D721Med (cell line): Measurements from ENCODE around the gene DBN1.

Experiments used
- DNase-seq: peaks from one replicate; pipeline ENCODE4 v3.0.0; 2011; ENCODE audit warnings: low spot score; ENCODE audit not compliant: insufficient read length
- FAIRE-seq: peaks from 2 replicates; lab custom pipeline; 2011; peaks lifted over from hg19 to GRCh38; lab: Jason Lieb, UNC
- TF ChIP-seq, protein P1 (sequence below): IDR thresholded peaks from 2 replicates; pipeline ENCODE4 v1.5.1; 2012; ENCODE audit warnings: mild to moderate bottlenecking, control low read depth; ENCODE audit not compliant: insufficient read depth; ENCODE audit errors: missing control alignments

DBN1 gene

DNA sequence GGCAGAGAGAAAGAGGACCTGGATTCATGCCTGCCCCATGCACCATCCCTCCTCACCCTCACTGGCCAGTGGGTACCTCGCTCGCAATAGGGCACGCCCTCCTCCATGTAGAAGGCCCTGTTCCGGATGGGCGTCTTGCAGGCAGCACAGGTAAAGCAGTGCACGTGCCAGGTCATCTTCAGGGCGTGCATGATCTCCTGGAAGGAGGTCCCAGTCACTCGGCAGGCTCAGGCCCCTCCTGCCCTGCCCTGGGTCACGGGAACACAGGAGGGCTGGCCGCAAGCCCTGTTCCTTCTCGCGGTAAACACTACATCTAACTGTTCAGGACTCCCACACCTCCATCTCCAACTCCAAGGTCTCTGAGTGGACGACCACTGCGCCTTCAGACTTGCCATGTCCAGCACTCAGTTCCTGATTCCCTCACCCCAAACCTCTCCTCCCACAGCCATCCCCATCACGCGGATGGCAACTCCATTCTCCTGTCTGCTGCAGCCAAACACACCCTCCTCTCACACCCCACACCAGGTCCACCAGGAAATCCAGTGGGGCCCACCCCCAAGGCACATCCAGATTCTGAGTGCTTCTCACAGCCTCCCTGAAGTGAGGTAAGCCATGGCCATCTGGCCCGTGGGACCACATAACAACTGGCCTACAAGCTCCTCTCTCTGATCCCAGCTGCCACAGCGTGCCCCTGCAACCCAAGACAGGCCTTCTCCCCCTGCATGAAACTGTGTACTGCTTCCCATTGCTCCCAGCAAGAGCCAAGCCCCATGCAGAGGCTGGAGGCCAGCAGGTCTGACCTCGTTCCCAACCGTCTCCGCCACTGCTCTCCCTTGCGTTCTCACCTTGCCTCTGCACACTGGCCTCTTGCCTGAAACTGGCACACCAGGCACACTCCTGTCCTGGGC is 10.8 kb upstream of the DBN1 start:
- TF ChIP-seq, protein P1, sequence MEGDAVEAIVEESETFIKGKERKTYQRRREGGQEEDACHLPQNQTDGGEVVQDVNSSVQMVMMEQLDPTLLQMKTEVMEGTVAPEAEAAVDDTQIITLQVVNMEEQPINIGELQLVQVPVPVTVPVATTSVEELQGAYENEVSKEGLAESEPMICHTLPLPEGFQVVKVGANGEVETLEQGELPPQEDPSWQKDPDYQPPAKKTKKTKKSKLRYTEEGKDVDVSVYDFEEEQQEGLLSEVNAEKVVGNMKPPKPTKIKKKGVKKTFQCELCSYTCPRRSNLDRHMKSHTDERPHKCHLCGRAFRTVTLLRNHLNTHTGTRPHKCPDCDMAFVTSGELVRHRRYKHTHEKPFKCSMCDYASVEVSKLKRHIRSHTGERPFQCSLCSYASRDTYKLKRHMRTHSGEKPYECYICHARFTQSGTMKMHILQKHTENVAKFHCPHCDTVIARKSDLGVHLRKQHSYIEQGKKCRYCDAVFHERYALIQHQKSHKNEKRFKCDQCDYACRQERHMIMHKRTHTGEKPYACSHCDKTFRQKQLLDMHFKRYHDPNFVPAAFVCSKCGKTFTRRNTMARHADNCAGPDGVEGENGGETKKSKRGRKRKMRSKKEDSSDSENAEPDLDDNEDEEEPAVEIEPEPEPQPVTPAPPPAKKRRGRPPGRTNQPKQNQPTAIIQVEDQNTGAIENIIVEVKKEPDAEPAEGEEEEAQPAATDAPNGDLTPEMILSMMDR = no peak
- FAIRE-seq (no peak), DNase-seq (no peak)

DNA sequence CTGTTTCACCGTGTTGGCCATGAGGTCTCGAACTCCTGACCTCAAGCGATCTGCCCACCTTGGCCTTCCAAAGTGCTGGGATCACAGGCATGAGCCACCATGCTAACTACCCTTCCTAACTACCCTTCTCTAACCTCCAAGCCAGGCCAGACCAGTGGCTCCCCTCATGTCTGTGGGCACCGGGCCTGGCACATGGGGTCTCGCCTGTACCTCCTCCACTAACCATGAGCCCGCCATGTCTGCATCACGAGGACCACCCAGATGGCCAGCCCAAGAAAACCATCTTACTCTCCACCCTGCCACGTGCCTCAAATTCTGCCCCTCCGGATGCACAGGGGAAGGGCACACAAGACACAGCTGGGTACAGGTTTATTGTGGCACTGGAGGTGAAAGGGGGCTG is 9.6 kb upstream of the DBN1 start:
- TF ChIP-seq, protein P1 = no peak
- FAIRE-seq (no peak), DNase-seq (no peak)

DNA sequence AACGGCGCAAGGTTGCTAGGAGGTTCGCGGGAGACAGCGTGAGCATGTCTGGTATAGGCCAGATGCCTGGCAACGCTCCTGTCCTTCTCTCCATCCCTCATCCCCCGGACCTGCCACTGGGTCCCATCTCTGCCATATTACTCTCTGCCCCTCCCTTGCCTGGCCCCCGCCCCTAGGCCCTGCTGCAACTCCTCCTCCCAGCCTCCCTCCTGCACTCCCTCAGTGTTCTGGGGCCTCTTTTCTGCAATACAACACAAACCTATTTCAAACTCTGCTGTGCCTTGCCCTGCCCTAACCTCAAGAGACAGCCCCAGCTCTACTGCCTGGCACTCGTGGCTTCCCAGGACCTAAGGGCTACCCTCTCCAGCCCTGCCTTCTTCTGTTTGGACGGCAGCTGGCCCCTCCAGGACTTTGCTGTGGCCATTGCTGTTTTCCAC is 8.9 kb upstream of the DBN1 start:
- no peak for FAIRE-seq
- no peak for DNase-seq
- TF ChIP-seq, protein P1 = no peak

DNA sequence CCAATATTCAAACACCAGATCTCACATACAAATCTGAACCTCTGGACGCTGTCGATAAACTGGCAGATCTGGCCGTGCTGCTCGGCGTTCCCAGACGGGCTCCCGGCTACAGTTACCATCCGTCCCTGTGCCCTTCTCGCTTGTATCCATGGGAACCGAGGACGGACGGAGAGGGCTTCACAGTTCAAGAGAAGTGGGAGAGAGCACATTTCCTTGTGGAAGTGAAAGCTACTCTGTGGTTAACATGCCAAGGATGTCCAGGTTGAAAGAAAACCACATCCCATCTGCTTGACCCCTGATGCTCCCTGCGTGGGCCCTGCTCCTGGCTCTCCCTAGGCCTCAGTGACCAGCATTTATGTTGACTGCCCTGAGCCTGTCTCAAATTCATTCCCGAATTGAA is 6.3 kb upstream of the DBN1 start:
- TF ChIP-seq, protein P1 = no peak
- FAIRE-seq (no peak), DNase-seq (no peak)

DNA sequence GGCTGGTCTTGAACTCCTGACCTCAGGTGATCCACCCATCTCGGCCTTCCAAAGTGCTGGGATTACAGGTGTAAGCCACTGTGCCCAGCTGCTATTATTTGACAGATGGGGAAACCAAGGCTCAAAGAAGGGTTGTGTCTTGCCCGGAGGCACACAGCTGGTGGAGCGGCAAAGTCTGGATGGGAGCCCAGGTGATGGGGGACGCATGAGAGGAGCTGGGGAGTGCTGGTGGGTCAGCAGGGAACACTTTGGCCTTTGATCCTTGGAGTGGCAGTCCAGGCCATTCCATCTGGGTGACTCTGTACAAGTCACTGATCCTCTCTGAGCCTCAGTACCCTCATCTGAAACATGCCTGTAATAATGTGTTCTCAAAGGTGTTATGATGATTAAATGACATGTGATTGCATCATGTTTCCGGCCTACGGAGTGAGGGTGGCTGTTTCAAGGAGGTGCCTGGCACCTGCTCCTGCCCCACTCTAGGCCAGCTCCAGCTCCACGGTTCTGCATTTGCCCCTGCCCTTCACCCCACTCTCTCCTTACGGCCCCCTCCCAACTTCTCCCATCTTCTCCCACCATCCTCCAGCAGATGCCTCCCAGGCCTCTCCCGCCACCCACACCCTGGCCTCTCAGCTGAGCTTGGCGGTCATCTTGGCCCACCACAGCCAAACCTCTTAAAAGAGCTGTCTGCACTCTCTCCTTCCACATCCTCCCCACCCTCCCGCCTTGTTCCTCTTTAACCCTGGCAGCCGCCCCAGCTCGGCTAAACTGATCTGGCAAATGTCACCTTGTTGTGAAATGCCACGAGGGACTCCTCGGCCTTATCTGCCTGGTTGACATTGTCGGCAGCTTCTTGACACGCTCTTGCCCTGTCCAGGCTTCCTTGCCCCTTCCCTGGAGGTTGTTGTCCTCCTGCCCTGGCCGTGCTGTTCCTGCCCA is 5.5 kb upstream of the DBN1 start:
- TF ChIP-seq, protein P1 = no peak
- FAIRE-seq (no peak), DNase-seq (no peak)

DNA sequence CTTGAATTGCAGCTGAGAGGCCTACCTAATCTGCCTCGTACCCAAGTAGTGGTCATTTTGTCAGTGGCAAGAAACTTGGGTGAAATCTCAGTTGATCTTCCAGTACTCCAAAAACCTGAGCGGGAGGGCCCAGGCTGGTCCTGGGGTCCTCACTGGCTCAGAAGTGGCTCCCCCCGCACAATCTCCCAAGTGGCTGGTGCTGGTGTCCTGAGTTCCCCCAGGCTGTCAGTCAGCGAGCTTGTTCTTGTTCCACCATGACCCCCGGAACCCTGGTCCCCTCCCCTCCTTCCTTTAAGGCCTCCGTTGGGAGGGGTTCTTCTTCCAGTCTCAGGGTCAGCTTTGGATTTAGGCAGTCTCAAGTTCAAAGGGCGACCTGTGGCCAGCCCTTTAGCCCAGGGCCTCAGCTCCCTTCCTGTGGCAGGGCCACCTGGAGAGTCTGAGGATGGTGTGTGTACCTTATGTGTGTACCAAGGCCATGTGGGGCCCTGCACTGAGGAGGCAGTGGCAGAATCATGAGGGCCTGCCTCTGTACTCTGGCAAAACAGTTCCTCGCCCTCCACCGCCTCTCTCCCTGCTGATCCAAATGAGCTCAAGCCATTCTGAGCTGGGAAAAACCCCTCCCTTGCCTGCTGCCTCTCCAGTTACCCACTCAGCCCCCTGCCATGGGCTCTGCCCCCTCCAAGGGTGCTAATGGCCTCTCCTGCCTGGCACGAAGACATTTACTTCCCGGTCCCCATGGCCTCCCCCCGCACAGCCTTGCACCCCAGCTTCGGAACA is 4.5 kb upstream of the DBN1 start:
- no peak for DNase-seq
- TF ChIP-seq, protein P1 = no peak
- no peak for FAIRE-seq
